Mesenchymal stem cell (in vitro differentiated cells and primary cell): Measurements from ENCODE around the gene GPC1.

Experiments
- DNase-seq: peaks from one replicate; pipeline ENCODE4 v3.0.0-alpha.2; 2013
- H2AFZ ChIP-seq: one replicate; pipeline ENCODE4 v1.6.1; 2013; ENCODE audit warnings: low read depth, mild to moderate bottlenecking, control low read depth, inconsistent platforms, low read length, moderate library complexity
- H2AK5ac ChIP-seq: 2 replicates; pipeline ENCODE4 v1.6.1; 2013; ENCODE audit warnings: low read length, moderate library complexity, mild to moderate bottlenecking, inconsistent platforms; ENCODE audit not compliant: severe bottlenecking
- H2BK120ac ChIP-seq: one replicate; pipeline ENCODE4 v1.6.1; 2013; ENCODE audit warnings: low read depth, mild to moderate bottlenecking, inconsistent platforms, low read length, moderate library complexity
- H2BK12ac ChIP-seq, 2 experiments: one replicate each; pipeline ENCODE4 v1.6.1; 2013; ENCODE audit warnings: inconsistent platforms in 2 of 2, low read length in 2 of 2, mild to moderate bottlenecking in 2 of 2, moderate library complexity in 2 of 2, control low read depth in 1 of 2
- H2BK15ac ChIP-seq: one replicate; pipeline ENCODE4 v1.6.1; 2013; ENCODE audit warnings: mild to moderate bottlenecking, low read depth, inconsistent platforms; ENCODE audit not compliant: poor library complexity, severe bottlenecking
- H2BK5ac ChIP-seq: 2 replicates; pipeline ENCODE4 v1.6.1; 2013; ENCODE audit warnings: low read depth, mild to moderate bottlenecking, low read length, control low read depth, inconsistent platforms; ENCODE audit not compliant: poor library complexity, severe bottlenecking
- H3K14ac ChIP-seq, 2 experiments: one replicate each; pipeline ENCODE4 v1.6.1; 2013; ENCODE audit warnings: inconsistent platforms in 2 of 2, low read length in 2 of 2, control low read depth in 1 of 2, mild to moderate bottlenecking in 1 of 2, moderate library complexity in 1 of 2
- H3K18ac ChIP-seq, 2 experiments: one replicate each; pipeline ENCODE4 v1.6.1; 2013; ENCODE audit warnings: inconsistent platforms in 2 of 2, low read length in 2 of 2, control low read depth in 1 of 2, low read depth in 1 of 2, mild to moderate bottlenecking in 1 of 2
- H3K23ac ChIP-seq, 2 experiments: one replicate each; pipeline ENCODE4 v1.6.1; 2013; ENCODE audit warnings: inconsistent platforms in 2 of 2, low read length in 2 of 2, mild to moderate bottlenecking in 2 of 2, moderate library complexity in 2 of 2, control low read depth in 1 of 2
- H3K27ac ChIP-seq: 2 replicates; pipeline ENCODE4 v1.5.1; 2013; ENCODE audit warnings: mild to moderate bottlenecking, moderate library complexity, low read length, control low read depth, inconsistent platforms; ENCODE audit not compliant: poor library complexity, severe bottlenecking
- H3K27me3 ChIP-seq, 2 experiments: 2 replicates each; pipeline versions ENCODE4 v1.6.1 to v1.7.0; 2013; ENCODE audit warnings: low read length in 2 of 2, mild to moderate bottlenecking in 2 of 2, moderate library complexity in 2 of 2, control low read depth in 1 of 2, inconsistent platforms in 1 of 2; ENCODE audit not compliant: control insufficient read depth in 1 of 2, insufficient read depth in 1 of 2
- H3K36me3 ChIP-seq, 2 experiments: 2 replicates each; pipeline versions ENCODE4 v1.6.1 to v1.7.0; 2013; ENCODE audit warnings: low read length in 2 of 2, control low read depth in 1 of 2, inconsistent platforms in 1 of 2, low read depth in 1 of 2, mild to moderate bottlenecking in 1 of 2; ENCODE audit not compliant: insufficient read depth in 2 of 2, control insufficient read depth in 1 of 2
- H3K4ac ChIP-seq, 2 experiments: one replicate each; pipeline ENCODE4 v1.6.1; 2013; ENCODE audit warnings: inconsistent platforms in 2 of 2, low read length in 2 of 2, mild to moderate bottlenecking in 2 of 2, moderate library complexity in 2 of 2, control low read depth in 1 of 2, low read depth in 1 of 2
- H3K4me1 ChIP-seq: 2 replicates; pipeline ENCODE4 v1.6.1; 2013; ENCODE audit warnings: low read depth, low read length, control low read depth; ENCODE audit not compliant: control insufficient read depth, insufficient read depth
- H3K4me2 ChIP-seq: 2 replicates; pipeline ENCODE4 v1.6.1; 2013; ENCODE audit warnings: low read length, mild to moderate bottlenecking, inconsistent platforms; ENCODE audit not compliant: poor library complexity, severe bottlenecking
- H3K4me3 ChIP-seq, 2 experiments: 2 replicates each; pipeline versions ENCODE4 v1.5.1 to v1.7.0; 2013; ENCODE audit warnings: low read length in 2 of 2, mild to moderate bottlenecking in 2 of 2, control low read depth in 1 of 2, low read depth in 1 of 2; ENCODE audit not compliant: insufficient read depth in 1 of 2
- H3K79me1 ChIP-seq: replicated peaks from 2 replicates; pipeline ENCODE4 v1.6.1; 2013; ENCODE audit warnings: mild to moderate bottlenecking, control low read depth, low read length, inconsistent platforms; ENCODE audit not compliant: poor library complexity, severe bottlenecking
- H3K9ac ChIP-seq: 2 replicates; pipeline ENCODE4 v1.7.0; 2013; ENCODE audit warnings: mild to moderate bottlenecking, low read length, moderate library complexity
- H3K9me3 ChIP-seq: 2 replicates; pipeline ENCODE4 v1.7.0; 2013; ENCODE audit warnings: mild to moderate bottlenecking, low read length; ENCODE audit not compliant: control insufficient read depth
- H4K8ac ChIP-seq: one replicate; pipeline ENCODE4 v1.6.1; 2013; ENCODE audit warnings: inconsistent platforms, mild to moderate bottlenecking, low read length, moderate library complexity
- H4K91ac ChIP-seq: one replicate; pipeline ENCODE4 v1.6.1; 2013; ENCODE audit warnings: mild to moderate bottlenecking, low read length, inconsistent platforms
- WGBS: methylation state at CpG from one replicate; pipeline ENCODE4 v1.1.7; 2013; ENCODE audit warnings: mixed read lengths; 5-methylcytosine and 5-hydroxymethylcytosine counted together

The GPC1 gene

DNA sequence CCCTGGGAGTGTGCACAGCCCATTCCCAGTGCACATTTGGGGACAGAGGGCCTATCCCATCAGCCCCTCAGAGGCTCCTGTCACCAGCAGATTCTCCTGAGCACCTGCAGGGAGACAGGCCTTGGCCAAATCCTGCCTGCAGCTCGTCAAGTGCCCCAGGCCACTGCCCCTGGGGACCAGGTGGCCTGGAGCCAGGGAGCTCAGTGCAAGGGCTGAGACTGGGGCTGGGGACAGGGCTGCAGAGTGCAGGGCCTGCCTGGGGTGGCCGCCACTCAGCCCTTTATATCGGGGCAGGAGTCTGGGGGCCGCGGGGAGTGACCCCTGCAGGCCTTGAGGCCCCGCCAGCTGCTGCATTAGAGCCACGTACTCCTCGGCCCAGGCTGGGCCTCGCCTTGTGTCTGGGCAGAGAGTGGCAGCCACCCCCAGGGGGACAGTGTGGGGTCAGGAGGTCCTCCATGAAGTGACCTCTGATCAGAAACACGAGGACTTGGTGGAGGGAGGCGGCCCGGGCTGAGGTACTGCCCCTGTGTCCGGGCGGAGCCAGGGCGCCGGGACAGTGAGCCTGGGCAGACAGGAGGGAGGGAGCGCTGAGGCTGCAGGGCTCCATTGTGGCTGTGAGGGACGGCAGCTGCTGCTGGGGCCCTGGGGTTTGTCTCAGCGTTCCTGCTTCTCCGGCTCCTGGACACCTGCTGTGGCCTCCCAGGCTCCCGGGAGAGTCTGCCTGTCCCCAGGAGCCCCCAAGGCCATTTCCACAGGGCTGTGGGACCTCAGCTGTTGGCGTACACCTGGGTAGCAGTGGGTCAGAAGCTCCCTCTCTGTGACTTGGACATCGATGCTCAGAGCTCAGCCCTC is 24.2 kb downstream of the GPC1 start:
- Histone ChIP-seq H2AK5ac (no peak overlapping the region), H3K23ac (no peak overlapping the region), H3K27me3 (peaks cover 3 to 22% of the 10 kb centered on the region in 2 experiments), H2AFZ (no peak overlapping the region), H3K4me3 (peak overlapping the region in 1 of 2 experiments; percentile 15), H2BK120ac (no peak overlapping the region), H3K14ac (no peak overlapping the region), H2BK12ac (no peak overlapping the region), H3K27ac (no peak overlapping the region), H3K4me1 (peaks cover 24% of the 10 kb centered on the region), H2BK5ac (no peak overlapping the region), H4K8ac (no peak overlapping the region), H3K36me3 (peaks cover 12 to 44% of the 10 kb centered on the region in 2 experiments), H3K9me3 (no peaks in the 10 kb centered on the region), H3K4me2 (no peak overlapping the region), H2BK15ac (no peak overlapping the region), H3K4ac (no peak overlapping the region), H3K79me1 (peaks cover 9% of the 10 kb centered on the region), H3K18ac (no peak overlapping the region), H4K91ac (no peak overlapping the region), H3K9ac (no peak overlapping the region)
- no peak for DNase-seq
- WGBS, result 81% methylated on average over 23 of the region's 23 CpGs

DNA sequence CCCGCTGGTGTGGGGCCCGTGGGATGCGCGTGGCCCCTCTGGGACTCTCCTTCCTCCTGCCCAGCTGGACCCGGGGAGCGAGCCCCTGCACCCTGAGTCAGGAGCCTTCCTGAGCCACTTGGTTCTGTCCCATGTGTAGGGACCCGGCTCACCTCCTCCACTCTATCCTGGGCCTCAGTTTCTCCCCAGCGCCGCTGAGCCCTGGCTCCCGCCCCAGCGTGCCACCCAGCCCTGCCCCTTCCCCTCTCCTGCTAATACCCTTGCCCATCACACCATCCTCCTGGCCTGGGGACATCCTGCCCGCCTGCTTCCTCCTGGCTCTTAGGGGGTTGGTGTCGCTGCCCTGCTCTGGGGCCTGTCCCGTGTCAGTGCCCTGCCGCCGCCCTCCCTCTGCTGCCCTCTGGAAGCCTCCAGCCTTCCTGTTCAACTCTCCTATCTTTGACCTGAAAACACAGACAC is 24.8 kb downstream of the GPC1 start:
- Histone ChIP-seq H3K27me3 (peaks cover 0 to 15% of the 10 kb centered on the region in 2 experiments), H3K9ac (no peak overlapping the region), H3K18ac (no peak overlapping the region), H2BK12ac (no peak overlapping the region), H3K4ac (no peak overlapping the region), H2BK5ac (no peak overlapping the region), H2AK5ac (no peak overlapping the region), H2AFZ (no peak overlapping the region), H3K4me2 (no peak overlapping the region), H3K9me3 (no peaks in the 10 kb centered on the region), H3K23ac (no peak overlapping the region), H3K14ac (no peak overlapping the region), H3K79me1 (peaks cover 6% of the 10 kb centered on the region), H2BK15ac (no peak overlapping the region), H3K27ac (no peak overlapping the region), H3K4me1 (peaks cover 20% of the 10 kb centered on the region), H4K91ac (no peak overlapping the region), H3K36me3 (peaks cover 19 to 51% of the 10 kb centered on the region in 2 experiments), H3K4me3 (peak overlapping the region in 1 of 2 experiments; percentile 15), H4K8ac (no peak overlapping the region), H2BK120ac (no peak overlapping the region)
- DNase-seq, result no peak
- 98% methylated on average over 16 of the region's 16 CpGs for WGBS

DNA sequence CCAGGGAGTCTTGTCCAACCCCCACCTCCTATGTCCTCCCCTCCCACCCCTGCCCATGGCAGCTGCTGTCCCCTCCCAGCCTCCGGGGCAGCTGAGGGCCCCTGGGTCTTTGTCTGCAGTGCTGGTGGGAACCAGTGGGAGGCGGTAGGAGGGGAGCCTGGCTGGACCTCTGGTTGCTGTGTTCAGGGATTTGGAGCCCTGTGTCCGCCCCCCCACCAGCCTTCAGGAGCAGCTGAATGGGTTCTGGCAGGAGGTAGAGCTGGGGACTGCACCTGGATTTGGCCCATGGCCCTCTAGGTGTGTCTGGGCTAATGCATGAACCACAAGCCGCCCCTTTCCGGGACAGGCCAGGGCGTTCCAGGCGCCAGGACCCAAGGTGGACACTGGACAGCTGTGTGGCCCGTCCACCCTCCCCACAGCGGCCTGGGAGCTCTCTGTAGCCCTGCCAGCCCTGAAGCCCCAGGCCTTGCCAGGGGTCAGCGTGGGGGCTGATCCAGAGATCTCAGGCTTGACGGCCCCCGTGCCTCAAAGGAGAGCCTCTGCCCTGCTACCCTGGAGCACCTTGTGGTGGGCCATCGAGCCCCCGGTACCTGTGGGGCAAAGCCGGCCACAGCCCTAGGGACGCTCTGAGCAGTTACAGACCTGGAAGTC is 25.4 kb downstream of the GPC1 start:
- Histone ChIP-seq H4K8ac (no peak overlapping the region), H3K9me3 (no peaks in the 10 kb centered on the region), H3K4me2 (no peak overlapping the region), H3K27me3 (peaks cover 0 to 13% of the 10 kb centered on the region in 2 experiments), H2BK12ac (no peak overlapping the region), H3K36me3 (peaks cover 25 to 57% of the 10 kb centered on the region in 2 experiments), H2BK120ac (no peak overlapping the region), H4K91ac (no peak overlapping the region), H3K4me1 (peaks cover 13% of the 10 kb centered on the region), H3K4me3 (no peak overlapping the region), H3K18ac (no peak overlapping the region), H2AFZ (no peak overlapping the region), H3K9ac (no peak overlapping the region), H2AK5ac (no peak overlapping the region), H2BK5ac (no peak overlapping the region), H3K27ac (no peak overlapping the region), H3K23ac (no peak overlapping the region), H3K4ac (no peak overlapping the region), H2BK15ac (no peak overlapping the region), H3K79me1 (peaks cover 4% of the 10 kb centered on the region), H3K14ac (no peak overlapping the region)
- no peak for DNase-seq
- WGBS, result 98% methylated on average over 15 of the region's 16 CpGs

DNA sequence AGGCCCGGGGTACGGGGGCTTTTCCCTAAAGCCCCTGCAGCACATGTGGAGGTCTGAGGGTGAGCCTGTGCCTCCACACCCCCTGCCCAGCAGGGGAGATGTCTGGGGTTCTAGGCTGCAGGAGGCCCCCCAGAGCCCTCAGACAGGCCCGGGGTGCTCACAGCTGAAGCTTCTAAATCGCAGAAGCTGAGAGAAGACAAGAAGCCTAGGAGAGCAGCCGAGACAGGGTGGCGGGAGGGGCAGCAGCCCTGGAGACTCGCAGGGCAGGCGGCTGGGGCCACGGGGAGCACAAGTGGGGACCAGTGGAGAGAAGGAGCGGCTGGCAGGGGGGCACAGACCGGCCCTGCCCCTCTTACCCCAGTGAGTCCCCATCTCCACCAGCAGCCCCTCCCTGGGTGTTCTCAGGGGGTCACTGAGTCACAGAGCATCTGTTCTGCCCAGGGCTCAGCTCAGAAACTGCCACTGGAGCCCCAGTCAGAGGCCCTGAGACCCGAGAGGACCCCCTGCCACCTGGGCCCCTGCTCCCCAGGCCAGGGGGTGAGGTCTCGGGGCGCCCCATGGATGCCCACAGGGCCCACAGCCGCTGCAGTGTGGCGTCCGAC is 26.1 kb downstream of the GPC1 start:
- peaks cover 25 to 59% of the 10 kb centered on the region in 2 experiments for H3K36me3 ChIP-seq
- H2AFZ ChIP-seq, result no peak overlapping the region
- H2AK5ac ChIP-seq, result no peak overlapping the region
- H3K9me3 ChIP-seq, result no peaks in the 10 kb centered on the region
- H3K23ac ChIP-seq, result no peak overlapping the region
- no peak overlapping the region for H2BK12ac ChIP-seq
- no peak overlapping the region for H3K9ac ChIP-seq
- no peak overlapping the region for H2BK15ac ChIP-seq
- H3K4me2 ChIP-seq, result no peak overlapping the region
- H4K91ac ChIP-seq, result no peak overlapping the region
- no peak overlapping the region for H3K14ac ChIP-seq
- no peak overlapping the region for H3K4ac ChIP-seq
- no peak overlapping the region for H2BK120ac ChIP-seq
- WGBS, result 95% methylated on average over 15 of the region's 17 CpGs
- no peak overlapping the region for H2BK5ac ChIP-seq
- H3K27ac ChIP-seq, result no peak overlapping the region
- no peak overlapping the region for H3K18ac ChIP-seq
- peaks cover 0 to 7% of the 10 kb centered on the region in 2 experiments for H3K27me3 ChIP-seq
- H3K79me1 ChIP-seq, result no peaks in the 10 kb centered on the region
- H3K4me1 ChIP-seq, result peaks cover 8% of the 10 kb centered on the region
- DNase-seq, result no peak
- no peak overlapping the region for H4K8ac ChIP-seq
- no peak overlapping the region for H3K4me3 ChIP-seq
